Subcutaneous abdominal adipose tissue (tissue), 5 donors: ENCODE results near the gene ELFN1.

Source experiments
- H3K27ac ChIP-seq: one replicate; pipeline ENCODE4 v1.7.0; 2013; ENCODE audit warnings: low read depth, mild to moderate bottlenecking, inconsistent platforms, low read length, moderate library complexity
- H3K27me3 ChIP-seq, 5 donors: one replicate each; pipeline ENCODE4 v1.7.0; 2013; ENCODE audit warnings: low read length in 5 of 5, inconsistent platforms in 1 of 5; ENCODE audit not compliant: control insufficient read depth in 5 of 5, insufficient read depth in 4 of 5
- H3K36me3 ChIP-seq, 5 donors: one replicate each; pipeline ENCODE4 v1.7.0; 2013; ENCODE audit warnings: low read length in 5 of 5; ENCODE audit not compliant: control insufficient read depth in 5 of 5, insufficient read depth in 5 of 5
- H3K4me1 ChIP-seq, 5 donors: one replicate each; pipeline ENCODE4 v1.7.0; 2013; ENCODE audit warnings: low read length in 5 of 5, mild to moderate bottlenecking in 3 of 5, moderate library complexity in 1 of 5; ENCODE audit not compliant: control insufficient read depth in 5 of 5, insufficient read depth in 5 of 5
- H3K4me3 ChIP-seq, 5 donors: one replicate each; pipeline ENCODE4 v1.7.0; 2013; ENCODE audit warnings: low read length in 5 of 5, low read depth in 1 of 5
- H3K9ac ChIP-seq, 5 donors: one replicate each; pipeline ENCODE4 v1.7.0; 2013; ENCODE audit warnings: low read length in 5 of 5, mild to moderate bottlenecking in 4 of 5, moderate library complexity in 3 of 5
- H3K9me3 ChIP-seq, 5 donors: one replicate each; pipeline ENCODE4 v1.7.0; 2013; ENCODE audit warnings: low read length in 5 of 5; ENCODE audit not compliant: control insufficient read depth in 5 of 5
- donor health status: healthy.
- donor health status: healthy.
- donor health status: healthy.
- donor health status: healthy.
- donor health status: healthy.

Gene ELFN1

GRCh38 chr7:1753564-1753867 is 83.4 kb downstream of the ELFN1 start:
- no peak overlapping the region for H3K27ac ChIP-seq
- H3K4me3 ChIP-seq: no peak overlapping the region
- no peaks in the 10 kb centered on the region for H3K9me3 ChIP-seq
- no peak overlapping the region for H3K9ac ChIP-seq
- no peaks in the 10 kb centered on the region for H3K36me3 ChIP-seq
- peaks cover 20 to 36% (median 32%) of the 10 kb centered on the region in 5 donors for H3K27me3 ChIP-seq
- peaks cover 0 to 14% (median 8%) of the 10 kb centered on the region in 5 donors for H3K4me1 ChIP-seq

DNA sequence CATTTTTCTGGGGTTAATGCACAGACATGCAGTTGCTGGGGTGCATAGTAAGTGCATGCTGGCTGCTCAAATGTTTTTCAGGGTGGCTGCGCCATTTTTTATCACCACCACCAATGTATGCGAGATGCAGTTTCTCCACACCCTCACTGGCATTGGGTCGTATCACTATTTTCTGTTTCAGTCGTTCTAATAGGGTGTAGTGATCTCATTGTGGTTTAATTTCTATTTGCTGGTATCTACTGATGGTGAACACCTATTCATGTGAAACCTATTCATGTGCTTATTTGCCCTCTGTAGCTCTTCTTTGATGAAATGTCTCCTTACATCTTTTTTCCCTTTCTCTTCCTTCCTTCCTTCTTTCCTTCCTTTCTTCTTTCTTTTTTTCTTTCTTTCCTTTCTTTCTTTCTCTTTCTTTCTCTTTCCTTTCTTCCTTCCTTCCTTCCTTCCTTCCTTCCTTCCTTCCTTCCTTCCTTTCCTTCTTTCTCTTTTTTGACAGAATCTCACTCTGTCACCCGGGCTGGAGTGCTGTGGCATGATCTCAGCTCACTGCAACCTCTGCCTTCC is 84.3 kb downstream of the ELFN1 start:
- no peaks in the 10 kb centered on the region for H3K9me3 ChIP-seq
- peaks cover 16 to 33% (median 28%) of the 10 kb centered on the region in 5 donors for H3K27me3 ChIP-seq
- H3K9ac ChIP-seq: no peak overlapping the region
- H3K27ac ChIP-seq: no peak overlapping the region
- peaks cover 0 to 9% (median 7%) of the 10 kb centered on the region in 5 donors for H3K4me1 ChIP-seq
- no peaks in the 10 kb centered on the region for H3K36me3 ChIP-seq
- no peak overlapping the region for H3K4me3 ChIP-seq

GRCh38 chr7:1755783-1756625 is 85.9 kb downstream of the ELFN1 start:
- Histone ChIP-seq H3K27ac (no peak overlapping the region), H3K36me3 (no peaks in the 10 kb centered on the region), H3K9ac (no peak overlapping the region), H3K4me1 (peaks cover 0 to 2% (median 0%) of the 10 kb centered on the region in 5 donors), H3K4me3 (no peak overlapping the region), H3K9me3 (no peaks in the 10 kb centered on the region), H3K27me3 (peaks cover 11 to 22% (median 18%) of the 10 kb centered on the region in 5 donors)

- Histone ChIP-seq H3K9me3 (peaks cover 0 to 6% (median 3%) of the 10 kb centered on the region in 5 donors), H3K27me3 (peaks cover 11 to 25% (median 18%) of the 10 kb centered on the region in 5 donors), H3K4me1 (peaks cover 0 to 2% (median 0%) of the 10 kb centered on the region in 5 donors), H3K4me3 (no peak overlapping the region), H3K27ac (no peak overlapping the region), H3K9ac (no peak overlapping the region), H3K36me3 (no peaks in the 10 kb centered on the region)
These were observed 87.5 kb downstream of the ELFN1 start for GRCh38 chr7:1757601-1758000.

DNA sequence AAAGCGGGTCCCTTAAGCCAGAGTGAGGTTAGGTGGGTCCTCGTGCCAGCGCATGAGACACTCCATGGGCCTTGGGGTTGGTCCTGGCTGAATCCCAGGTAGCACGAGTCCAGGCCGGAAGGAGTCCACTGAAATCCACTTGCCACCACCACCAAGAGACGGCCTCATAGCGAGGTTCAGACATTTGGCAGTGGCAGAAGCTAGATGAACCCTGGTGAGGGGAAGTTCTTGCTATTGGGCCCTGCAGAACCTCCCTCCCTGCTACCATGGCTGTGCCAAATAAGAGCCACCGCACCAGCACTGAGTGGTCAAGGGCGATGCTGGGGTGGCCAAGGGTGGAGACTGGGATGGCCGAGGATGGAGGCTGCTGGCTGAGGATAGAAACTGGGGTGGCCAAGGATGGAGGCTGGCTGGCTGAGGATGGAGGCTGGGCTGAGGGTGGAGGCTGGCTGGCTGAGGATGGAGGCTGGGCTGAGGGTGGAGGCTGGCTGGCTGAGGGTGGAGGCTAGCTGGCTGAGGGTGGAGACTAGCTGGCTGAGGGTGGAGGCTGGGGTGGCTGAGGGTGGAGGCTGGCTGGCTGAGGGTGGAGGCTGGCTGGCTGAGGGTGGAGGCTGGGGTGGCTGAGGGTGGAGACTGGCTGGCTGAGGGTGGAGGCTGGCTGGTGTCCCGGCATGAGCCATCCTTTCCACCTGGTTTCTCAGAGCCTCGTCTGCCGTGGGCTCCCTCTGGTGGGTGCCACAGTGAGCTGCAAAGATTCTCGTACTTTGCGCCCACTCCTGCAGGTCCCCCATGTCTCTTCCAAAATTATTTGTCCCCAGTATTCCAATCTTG is 88.2 kb downstream of the ELFN1 start:
- Histone ChIP-seq H3K9me3 (peaks cover 0 to 10% (median 3%) of the 10 kb centered on the region in 5 donors), H3K27me3 (peaks cover 11 to 25% (median 18%) of the 10 kb centered on the region in 5 donors), H3K4me1 (peaks cover 0 to 2% (median 0%) of the 10 kb centered on the region in 5 donors), H3K9ac (no peak overlapping the region), H3K27ac (no peak overlapping the region), H3K4me3 (no peak overlapping the region), H3K36me3 (no peaks in the 10 kb centered on the region)

DNA sequence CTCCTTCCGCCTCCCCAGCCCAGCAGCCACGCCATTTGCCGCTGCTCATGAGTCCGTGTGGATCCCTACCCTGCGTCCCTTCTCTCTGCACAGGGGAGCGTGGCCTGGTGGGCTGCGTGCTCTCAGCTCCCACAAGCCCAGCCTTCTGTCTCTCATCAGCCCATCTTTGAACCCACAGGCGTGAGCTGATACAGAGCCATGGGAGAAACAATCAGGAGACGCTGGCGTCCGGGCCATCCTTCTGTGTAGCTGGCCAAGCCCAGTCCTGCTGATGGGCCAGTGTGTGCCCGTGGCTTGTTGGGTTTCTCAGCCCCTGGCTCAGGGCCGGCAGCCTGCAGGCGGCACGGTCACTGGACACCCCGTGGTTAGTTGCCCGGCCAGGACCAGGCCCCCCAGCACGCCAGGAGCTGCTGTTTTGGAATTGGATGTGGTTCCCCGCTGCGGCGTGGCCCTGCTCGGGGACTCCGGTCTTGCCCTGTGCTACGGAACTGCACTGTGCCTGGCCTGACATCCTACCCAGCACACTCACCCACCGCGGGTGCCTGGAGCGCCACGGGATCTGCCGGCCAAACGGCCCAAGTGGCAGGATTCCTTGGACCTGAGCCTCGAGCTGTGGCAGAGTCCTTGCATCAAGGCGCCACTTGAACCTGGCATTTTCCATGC is 88.9 kb downstream of the ELFN1 start:
- Histone ChIP-seq H3K9ac (no peak overlapping the region), H3K4me1 (peaks cover 0 to 3% (median 0%) of the 10 kb centered on the region in 5 donors), H3K9me3 (peaks cover 0 to 16% (median 8%) of the 10 kb centered on the region in 5 donors), H3K36me3 (no peaks in the 10 kb centered on the region), H3K4me3 (no peak overlapping the region), H3K27ac (no peak overlapping the region), H3K27me3 (peaks cover 11 to 30% (median 18%) of the 10 kb centered on the region in 5 donors)

GRCh38 chr7:1761097-1761496 is 91.0 kb downstream of the ELFN1 start:
- Histone ChIP-seq H3K4me3 (no peak overlapping the region), H3K9me3 (peaks cover 0 to 17% (median 8%) of the 10 kb centered on the region in 5 donors), H3K27ac (no peak overlapping the region), H3K36me3 (no peaks in the 10 kb centered on the region), H3K27me3 (peaks cover 11 to 25% (median 16%) of the 10 kb centered on the region in 5 donors), H3K4me1 (peaks cover 0 to 4% (median 0%) of the 10 kb centered on the region in 5 donors), H3K9ac (no peak overlapping the region)

DNA sequence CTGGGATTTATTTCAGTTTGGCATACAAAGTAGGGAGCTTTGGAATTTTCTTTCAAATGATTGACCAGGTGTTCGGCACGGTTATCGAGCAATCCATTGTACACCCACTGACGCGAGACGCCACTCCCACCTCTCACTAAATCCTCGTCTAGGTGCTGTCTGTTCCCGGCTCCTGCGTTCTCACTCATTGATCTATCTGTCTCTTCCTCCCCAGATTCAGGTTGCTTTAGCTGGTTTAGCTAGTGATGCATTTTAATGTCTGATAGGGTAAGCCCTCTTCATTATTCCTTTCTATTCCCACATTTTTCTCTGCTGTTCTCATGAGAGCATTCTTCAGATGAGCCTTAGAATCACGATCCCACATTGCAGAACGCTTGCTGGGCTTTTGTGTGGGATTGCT is 91.7 kb downstream of the ELFN1 start:
- H3K27ac ChIP-seq: no peak overlapping the region
- H3K4me1 ChIP-seq: peaks cover 0 to 4% (median 0%) of the 10 kb centered on the region in 5 donors
- H3K9me3 ChIP-seq: peaks cover 0 to 17% (median 8%) of the 10 kb centered on the region in 5 donors
- H3K4me3 ChIP-seq: no peak overlapping the region
- peaks cover 11 to 23% (median 15%) of the 10 kb centered on the region in 5 donors for H3K27me3 ChIP-seq
- H3K36me3 ChIP-seq: no peaks in the 10 kb centered on the region
- H3K9ac ChIP-seq: no peak overlapping the region

DNA sequence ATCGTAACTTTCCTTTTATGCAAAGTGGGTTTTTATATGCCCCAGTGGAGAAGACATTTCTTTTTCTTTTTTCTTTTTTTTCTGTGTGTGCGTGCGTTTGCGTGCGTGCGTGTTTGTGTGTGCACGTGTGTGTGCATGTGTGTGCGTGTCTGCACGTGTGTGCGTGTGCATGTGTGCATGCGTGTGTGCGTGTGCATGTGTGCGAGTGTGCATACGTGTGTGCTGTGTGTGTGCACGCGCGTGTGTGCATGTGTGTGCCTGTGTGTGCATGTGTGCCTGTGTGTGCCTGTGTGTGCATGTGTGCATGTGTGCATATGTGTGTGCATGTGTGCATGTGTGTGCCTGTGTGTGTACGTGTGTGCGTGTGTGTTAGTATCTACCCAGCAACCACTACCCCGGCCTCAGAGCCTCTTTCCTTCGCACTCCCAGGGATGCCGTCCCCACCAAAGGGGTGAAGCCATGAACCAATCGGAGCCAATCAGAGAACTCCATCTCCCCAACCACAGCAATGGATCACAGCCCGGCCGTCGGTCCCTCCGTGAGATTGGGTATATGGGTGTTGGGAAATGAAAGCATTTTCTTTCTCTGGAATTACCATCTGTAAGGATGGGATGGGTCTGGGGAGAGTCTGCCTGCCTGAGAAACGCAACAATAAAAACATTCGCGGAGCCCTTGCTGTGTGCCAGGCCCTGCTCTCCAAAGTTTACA is 92.3 kb downstream of the ELFN1 start:
- H3K4me1 ChIP-seq: peaks cover 0 to 4% (median 0%) of the 10 kb centered on the region in 5 donors
- no peaks in the 10 kb centered on the region for H3K36me3 ChIP-seq
- H3K4me3 ChIP-seq: no peak overlapping the region
- H3K27me3 ChIP-seq: peaks cover 12 to 20% (median 15%) of the 10 kb centered on the region in 5 donors
- H3K9me3 ChIP-seq: peaks cover 0 to 17% (median 8%) of the 10 kb centered on the region in 5 donors
- no peak overlapping the region for H3K27ac ChIP-seq
- H3K9ac ChIP-seq: no peak overlapping the region
